Measurements from ENCODE around the gene ACBD4.

Gene ACBD4

DNA sequence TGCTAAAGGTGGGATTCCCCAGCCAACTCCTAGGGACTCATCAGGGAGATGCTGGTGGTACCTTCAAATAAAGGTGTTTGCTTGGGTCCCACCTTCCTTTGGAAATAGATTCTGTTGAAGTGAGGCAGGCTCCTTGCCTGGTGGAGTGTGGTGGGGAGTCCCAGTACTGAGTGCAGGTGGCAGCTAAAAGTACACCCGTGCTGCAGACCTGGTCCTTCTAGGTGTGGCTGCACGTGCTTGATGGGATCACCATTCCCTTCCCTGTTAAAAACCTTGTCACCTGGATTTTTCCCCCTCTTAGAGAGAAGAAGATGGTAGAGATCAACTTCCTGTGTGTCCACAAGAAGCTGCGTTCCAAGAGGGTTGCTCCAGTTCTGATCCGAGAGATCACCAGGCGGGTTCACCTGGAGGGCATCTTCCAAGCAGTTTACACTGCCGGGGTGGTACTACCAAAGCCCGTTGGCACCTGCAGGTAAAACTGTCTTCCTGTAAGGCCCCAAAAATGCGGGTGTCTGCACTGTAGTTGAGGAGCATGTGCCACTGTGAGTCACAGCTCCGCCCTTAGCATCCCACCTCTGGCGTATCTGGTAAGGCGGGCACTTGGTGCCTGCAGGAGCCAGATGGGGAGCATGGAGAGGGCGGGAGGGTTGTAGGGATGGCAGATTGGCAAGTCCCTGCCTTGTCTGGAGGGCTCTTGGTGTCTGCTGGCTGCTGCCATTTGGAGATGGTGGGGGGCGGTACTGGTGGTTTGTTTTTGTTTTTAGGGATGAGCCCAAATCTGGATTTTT is 37.2 kb upstream of the ACBD4 start:
- no peak overlapping the region for H3K4me3 ChIP-seq (ENCODE audit: low read depth, low read length)
- no peak for DNase-seq (ENCODE audit: low read depth)
- TF ChIP-seq, protein P1, sequence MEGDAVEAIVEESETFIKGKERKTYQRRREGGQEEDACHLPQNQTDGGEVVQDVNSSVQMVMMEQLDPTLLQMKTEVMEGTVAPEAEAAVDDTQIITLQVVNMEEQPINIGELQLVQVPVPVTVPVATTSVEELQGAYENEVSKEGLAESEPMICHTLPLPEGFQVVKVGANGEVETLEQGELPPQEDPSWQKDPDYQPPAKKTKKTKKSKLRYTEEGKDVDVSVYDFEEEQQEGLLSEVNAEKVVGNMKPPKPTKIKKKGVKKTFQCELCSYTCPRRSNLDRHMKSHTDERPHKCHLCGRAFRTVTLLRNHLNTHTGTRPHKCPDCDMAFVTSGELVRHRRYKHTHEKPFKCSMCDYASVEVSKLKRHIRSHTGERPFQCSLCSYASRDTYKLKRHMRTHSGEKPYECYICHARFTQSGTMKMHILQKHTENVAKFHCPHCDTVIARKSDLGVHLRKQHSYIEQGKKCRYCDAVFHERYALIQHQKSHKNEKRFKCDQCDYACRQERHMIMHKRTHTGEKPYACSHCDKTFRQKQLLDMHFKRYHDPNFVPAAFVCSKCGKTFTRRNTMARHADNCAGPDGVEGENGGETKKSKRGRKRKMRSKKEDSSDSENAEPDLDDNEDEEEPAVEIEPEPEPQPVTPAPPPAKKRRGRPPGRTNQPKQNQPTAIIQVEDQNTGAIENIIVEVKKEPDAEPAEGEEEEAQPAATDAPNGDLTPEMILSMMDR (IDR thresholded peaks at IDR 0.05; ENCODE audit: low read depth, low read length, missing control alignments) = no peak

- TF ChIP-seq, protein P1 (IDR thresholded peaks at IDR 0.05; ENCODE audit: low read depth, low read length, missing control alignments) = peak; percentile 90
- no peak for DNase-seq (ENCODE audit: low read depth)
- H3K4me3 ChIP-seq (ENCODE audit: low read depth, low read length) = no peak overlapping the region
Observed at GRCh38 chr17:45098869-45099616, 36.4 kb upstream of the ACBD4 start.

DNA sequence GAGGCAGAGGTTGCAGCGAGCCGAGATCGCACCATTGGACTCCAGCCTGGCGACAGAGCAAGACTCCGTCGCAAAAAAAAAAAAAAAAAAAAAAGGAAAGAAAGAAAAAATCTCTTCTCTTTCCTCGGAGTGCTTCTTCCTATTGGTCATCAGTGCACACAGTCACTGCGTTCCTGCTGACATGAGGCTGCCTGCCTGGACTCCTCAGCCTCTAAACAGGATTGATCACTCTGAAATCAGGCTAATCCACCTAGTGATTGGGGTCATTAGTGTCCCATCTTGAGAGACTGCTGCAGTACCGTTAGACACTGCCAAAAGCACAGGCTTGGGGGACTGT is 34.0 kb upstream of the ACBD4 start:
- H3K4me3 ChIP-seq (ENCODE audit: low read depth, low read length) = no peak overlapping the region
- TF ChIP-seq, protein P1 (IDR thresholded peaks at IDR 0.05; ENCODE audit: low read depth, low read length, missing control alignments) = no peak
- DNase-seq (ENCODE audit: low read depth) = no peak

- TF ChIP-seq, protein P1 (IDR thresholded peaks at IDR 0.05; ENCODE audit: low read depth, low read length, missing control alignments) = no peak
- H3K4me3 ChIP-seq (ENCODE audit: low read depth, low read length) = no peak overlapping the region
- DNase-seq (ENCODE audit: low read depth) = no peak
Observed at GRCh38 chr17:45101883-45102811, 33.3 kb upstream of the ACBD4 start.

DNA sequence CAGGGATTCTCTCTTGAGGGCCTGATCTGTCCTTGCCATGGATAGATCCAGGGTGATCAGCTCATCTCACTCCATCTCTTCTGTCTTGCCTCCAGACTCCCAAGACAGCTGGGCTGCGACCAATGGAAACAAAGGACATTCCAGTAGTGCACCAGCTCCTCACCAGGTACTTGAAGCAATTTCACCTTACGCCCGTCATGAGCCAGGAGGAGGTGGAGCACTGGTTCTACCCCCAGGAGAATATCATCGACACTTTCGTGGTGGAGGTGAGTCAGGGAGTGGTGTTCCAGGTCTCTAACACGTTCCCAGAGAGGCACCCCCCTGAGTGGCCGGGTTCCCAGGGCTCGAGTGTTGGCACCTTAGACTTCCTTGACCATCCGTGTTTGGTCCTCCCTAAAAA is 32.6 kb upstream of the ACBD4 start:
- TF ChIP-seq, protein P1 (IDR thresholded peaks at IDR 0.05; ENCODE audit: low read depth, low read length, missing control alignments) = no peak
- no peak for DNase-seq (ENCODE audit: low read depth)
- no peak overlapping the region for H3K4me3 ChIP-seq (ENCODE audit: low read depth, low read length)

DNA sequence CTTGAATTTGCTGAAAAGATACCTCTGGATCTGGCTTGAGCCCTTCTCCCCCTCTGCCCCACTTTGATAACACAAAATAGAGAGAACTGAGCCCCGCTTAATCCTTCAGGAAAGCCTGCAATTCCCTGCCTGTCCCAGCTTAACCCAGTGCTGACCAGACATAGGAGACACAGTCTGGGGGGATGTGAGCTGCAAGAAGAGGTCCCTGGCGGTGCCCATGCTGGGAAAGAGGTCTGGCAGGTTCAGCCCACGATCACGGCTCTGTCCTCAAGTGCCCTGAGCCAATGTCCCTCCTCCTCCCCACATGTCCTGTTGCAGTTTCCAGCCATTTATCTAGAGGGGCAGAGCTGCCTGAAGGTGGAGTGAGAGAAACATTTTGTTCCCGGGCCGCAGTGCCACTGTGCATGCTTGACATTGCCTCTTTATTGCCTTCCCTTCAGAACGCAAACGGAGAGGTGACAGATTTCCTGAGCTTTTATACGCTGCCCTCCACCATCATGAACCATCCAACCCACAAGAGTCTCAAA is 32.2 kb upstream of the ACBD4 start:
- H3K4me3 ChIP-seq (ENCODE audit: low read depth, low read length) = no peak overlapping the region
- TF ChIP-seq, protein P1 (IDR thresholded peaks at IDR 0.05; ENCODE audit: low read depth, low read length, missing control alignments) = no peak

More for the DNA sequence above, 32.2 kb upstream of the ACBD4 start:
- DNase-seq (ENCODE audit: low read depth) = no peak
